ENCODE data around the gene UNC13B. TPM values are rescaled to one million over a fixed set of nuclear protein-coding genes. Genes with fewer than 3 reads are reported as not detected.

The UNC13B gene
- total RNA-seq, 1 experiment from 2014 or later, result 49.3 TPM

GRCh38 chr9:35273591-35273990 is 111.8 kb downstream of the UNC13B start (continued):
- TF ChIP-seq ZNF532 (CRISPR knock-in tag; IDR thresholded peaks at IDR 0.05; ENCODE audit: borderline replicate concordance), result no peak

GRCh38 chr9:35274993-35275392 is 113.2 kb downstream of the UNC13B start:
- DNase-seq (ENCODE audit: low spot score) (no peak), ATAC-seq (no peak)
- peaks cover under 1% of the 10 kb centered on the region for H3K4me1 Mint-ChIP-seq
- H3K36me3 Mint-ChIP-seq, result no peaks in the 10 kb centered on the region
- no peak for TF ChIP-seq JAZF1 (CRISPR knock-in tag; IDR thresholded peaks at IDR 0.05)
- TF ChIP-seq PREB (CRISPR knock-in tag; IDR thresholded peaks at IDR 0.05; ENCODE audit: borderline replicate concordance), result no peak
- no peak for TF ChIP-seq RORB (CRISPR knock-in tag; IDR thresholded peaks at IDR 0.05)
- TF ChIP-seq ATF3 (CRISPR knock-in tag; conservative IDR thresholded peaks at IDR 0.05), result no peak
- TF ChIP-seq ZSCAN18 (CRISPR knock-in tag; IDR thresholded peaks at IDR 0.05), result no peak
- no peak for TF ChIP-seq MXD4 (CRISPR knock-in tag; IDR thresholded peaks at IDR 0.05; ENCODE audit: borderline replicate concordance)
- POLR2A ChIA-PET, result no interaction called here
- H3K27ac Mint-ChIP-seq, result no peak overlapping the region
- CTCF ChIA-PET, result no interaction called here
- H3K27me3 Mint-ChIP-seq (ENCODE audit: low read depth), result no peaks in the 10 kb centered on the region; the same call in 1 of the 2 replicates
- no peak overlapping the region for H3K4me3 Mint-ChIP-seq
- H3K9me3 Mint-ChIP-seq, result no peaks in the 10 kb centered on the region

- H3K36me3 Mint-ChIP-seq, result no peaks in the 10 kb centered on the region
- CTCF ChIA-PET, result interaction anchor here (1.0 to 1.3 kb wide), 2 partner anchors 18 to 160 kb away, joined by 3 read pairs; no protein-coding TSS in a partner anchor
- no peak overlapping the region for H3K27ac Mint-ChIP-seq
- TF ChIP-seq E2F4 (CRISPR knock-in tag; IDR thresholded peaks at IDR 0.05; ENCODE audit: borderline replicate concordance, low read depth), result no peak
- TF ChIP-seq ZNF423 (CRISPR knock-in tag; IDR thresholded peaks at IDR 0.05), result no peak
- TF ChIP-seq FOXP4 (CRISPR knock-in tag; IDR thresholded peaks at IDR 0.05), result no peak
- no peak for TF ChIP-seq FOXK1 (CRISPR knock-in tag; IDR thresholded peaks at IDR 0.05)
- no peak for TF ChIP-seq E2F5 (CRISPR knock-in tag; IDR thresholded peaks at IDR 0.05)
- no peak for TF ChIP-seq ZNF396 (CRISPR knock-in tag; IDR thresholded peaks at IDR 0.05; ENCODE audit: borderline replicate concordance)
- ATAC-seq (no peak), DNase-seq (ENCODE audit: low spot score) (no peak)
- H3K9me3 Mint-ChIP-seq, result no peaks in the 10 kb centered on the region
- POLR2A ChIA-PET, result no interaction called here
- no peak overlapping the region for H3K4me3 Mint-ChIP-seq
- no peaks in the 10 kb centered on the region; the same call in 1 of the 2 replicates for H3K27me3 Mint-ChIP-seq (ENCODE audit: low read depth)
- H3K4me1 Mint-ChIP-seq, result no peaks in the 10 kb centered on the region
Measured at GRCh38 chr9:35277171-35277520, 115.3 kb downstream of the UNC13B start.
